GM13977 (cell line): ENCODE data around the gene MATCAP1.
A peak's percentile ranks its signal among the peaks of the same experiment; 100 is the strongest.

Experiments
- DNase-seq: peaks from one replicate; pipeline ENCODE4 v3.0.0; 2012; ENCODE audit warnings: low spot score
- CTCF ChIP-seq: IDR thresholded peaks from 2 replicates; pipeline ENCODE4 v1.5.1; 2012; ENCODE audit warnings: mild to moderate bottlenecking, control low read depth; ENCODE audit not compliant: insufficient read depth; ENCODE audit errors: extremely low read depth, missing control alignments
- in situ Hi-C: fragments of 300-500 bp; cut with MboI; formaldehyde crosslinking; loops from one replicate; pipeline ENCODE4 v1.12.0; 2022; ENCODE audit warnings: low sequenced_read_pairs, low pct_unique_long_range_greater_than_20kb, mixed read lengths, inconsistent platforms; ENCODE audit not compliant: unreplicated experiment

MATCAP1 gene

GRCh38 chr16:67196881-67197280 is 13.1 kb upstream of the MATCAP1 start:
- TF ChIP-seq CTCF = no peak
- in situ Hi-C loops = no loop called here
- no peak for DNase-seq

GRCh38 chr16:67195676-67196075 is 11.9 kb upstream of the MATCAP1 start:
- no peak for TF ChIP-seq CTCF
- in situ Hi-C loops = no loop called here
- DNase-seq = no peak

DNA sequence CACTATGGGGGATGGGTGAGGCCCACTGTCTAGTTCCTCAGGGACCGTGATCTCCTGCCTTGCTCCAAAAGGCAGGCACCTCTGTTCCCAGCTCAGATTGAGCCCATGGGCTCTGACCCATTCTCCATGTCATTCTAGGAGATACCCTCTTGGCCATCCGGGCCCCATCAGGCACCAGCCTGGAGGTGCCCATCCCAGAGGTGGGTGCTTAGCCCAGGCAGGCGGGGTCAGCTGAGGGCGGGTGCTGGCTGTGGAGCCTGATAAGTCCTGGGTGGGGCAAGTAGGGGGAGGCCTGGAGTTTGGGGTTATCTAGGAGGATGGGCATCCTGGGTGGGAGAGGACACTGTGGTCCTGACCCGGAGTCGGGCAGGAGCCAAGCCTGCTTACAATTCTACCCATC is 10.5 kb upstream of the MATCAP1 start:
- no peak for DNase-seq
- in situ Hi-C loops = no loop called here
- no peak for TF ChIP-seq CTCF

DNA sequence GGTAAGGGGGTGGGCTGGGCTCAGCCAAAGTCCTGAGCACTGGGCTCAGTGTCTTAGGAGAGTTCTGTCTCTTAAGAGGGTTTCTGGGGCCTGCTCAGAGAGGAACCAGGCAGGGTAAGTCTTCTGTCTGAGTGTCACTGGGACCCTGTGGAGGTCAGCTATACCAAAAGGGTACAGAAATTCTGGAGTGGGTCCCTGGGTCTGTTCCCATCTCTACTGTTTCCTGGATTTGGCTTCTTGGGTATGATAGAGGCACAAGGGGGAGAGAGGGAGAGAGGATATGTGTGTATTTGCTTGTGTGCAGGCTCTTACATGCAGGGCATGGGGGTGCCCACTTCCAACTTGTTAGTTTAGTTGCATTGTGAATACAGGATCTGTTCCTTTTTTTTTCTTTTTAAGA is 9.8 kb upstream of the MATCAP1 start:
- no peak for TF ChIP-seq CTCF
- in situ Hi-C loops = no loop called here
- DNase-seq = no peak

- in situ Hi-C loops = no loop called here
- DNase-seq = no peak
- no peak for TF ChIP-seq CTCF
Measured at GRCh38 chr16:67192781-67193361, 9.1 kb upstream of the MATCAP1 start.

GRCh38 chr16:67191995-67192681 is 8.4 kb upstream of the MATCAP1 start, which contains the start of gene E2F4:
Gene E2F4 (plus strand): TSS chr16:67192155. CDS start chr16:67192228, 73 bp downstream.
- TF ChIP-seq CTCF = no peak
- peak; percentile 98 for DNase-seq
- in situ Hi-C loops = no loop called here
